ENCODE data around the gene TBCE.

- TF ChIP-seq EP300 (conservative IDR thresholded peaks at IDR 0.05; ENCODE audit: poor library complexity, severe bottlenecking) (no peak), CTCF (IDR thresholded peaks at IDR 0.05; ENCODE audit: poor library complexity, severe bottlenecking) (no peak), EZH2 (IDR thresholded peaks at IDR 0.05; ENCODE audit: borderline replicate concordance, insufficient read depth, low read length, poor library complexity, severe bottlenecking) (no peak), REST (IDR thresholded peaks at IDR 0.05; ENCODE audit: borderline replicate concordance) (no peak), POLR2AphosphoS5 (IDR thresholded peaks at IDR 0.05) (no peak), TAF1 (IDR thresholded peaks at IDR 0.05; ENCODE audit: low read depth) (no peak), MXI1 (conservative IDR thresholded peaks at IDR 0.05; ENCODE audit: poor library complexity, severe bottlenecking) (no peak), RAD21 (conservative IDR thresholded peaks at IDR 0.05) (no peak), SMC3 (conservative IDR thresholded peaks at IDR 0.05; ENCODE audit: poor library complexity) (no peak)
Observed at GRCh38 chr1:235358899-235359298, 8.3 kb upstream of the TBCE start.

Data from neural cell (in vitro differentiated cells).